Occipital lobe (tissue), 2 donors: ENCODE results near the gene CCDC33. TPM values are rescaled to one million over a fixed set of nuclear protein-coding genes. Genes with fewer than 3 reads are reported as not detected.

Source experiments
- DNase-seq: peaks from one replicate; lab custom pipeline; 2025; lab: John Stamatoyannopoulos, UW
- total RNA-seq: library from RNA; depleted of rRNA; stranded (reverse); fragments of >200 nt; gene quantifications from one replicate; pipeline ENCODE4 v1.2.3, GENCODE V29; 2014

The CCDC33 gene
- total RNA-seq, result not detected

DNA sequence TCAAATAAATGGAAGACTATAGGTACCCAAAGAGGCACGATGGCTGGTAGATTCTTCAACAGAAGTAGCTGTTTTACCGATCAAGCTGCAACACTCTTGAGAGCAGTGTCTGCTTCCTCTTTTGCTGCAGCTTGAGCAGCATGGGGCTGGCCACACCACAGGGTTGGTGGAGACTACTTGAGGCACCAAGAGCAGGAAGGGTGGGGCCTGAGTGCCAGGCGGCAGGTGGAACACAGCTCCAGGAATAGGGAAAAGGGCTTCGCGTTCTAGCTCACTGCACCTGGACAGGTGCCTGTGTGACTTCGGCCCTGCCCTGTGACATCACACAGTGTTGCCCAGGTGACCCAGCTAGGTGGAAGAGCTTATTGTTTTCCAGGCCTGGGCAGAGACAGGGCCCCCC, at the start of gene CCDC33:
Gene CCDC33, plus strand, starts transcription at position 365 of the 400 bp plus-strand sequence. CDS start 394 bp downstream, outside the sequence.
- DNase-seq, result no peak

DNA sequence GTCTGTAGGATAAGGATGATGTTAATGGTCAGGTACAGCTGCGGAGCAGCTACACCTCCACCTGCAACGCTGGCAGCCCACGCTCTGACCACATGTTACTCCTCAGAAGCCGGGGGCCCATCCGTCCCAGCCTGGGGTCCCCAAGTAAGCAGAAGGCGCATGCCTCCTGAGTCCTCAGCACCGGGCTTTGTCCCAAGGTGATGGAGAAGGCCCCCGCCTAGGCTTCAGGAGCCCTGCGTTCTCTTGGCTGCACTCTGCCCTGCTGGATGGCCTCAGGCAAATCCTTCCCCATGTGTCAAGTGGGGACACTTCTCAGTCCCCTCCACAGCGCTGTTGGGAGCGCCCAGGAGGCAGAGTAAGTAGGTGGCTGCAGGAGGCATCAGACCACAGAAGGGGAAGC, 47.9 kb upstream of the CCDC33 start:
- no peak for DNase-seq

DNA sequence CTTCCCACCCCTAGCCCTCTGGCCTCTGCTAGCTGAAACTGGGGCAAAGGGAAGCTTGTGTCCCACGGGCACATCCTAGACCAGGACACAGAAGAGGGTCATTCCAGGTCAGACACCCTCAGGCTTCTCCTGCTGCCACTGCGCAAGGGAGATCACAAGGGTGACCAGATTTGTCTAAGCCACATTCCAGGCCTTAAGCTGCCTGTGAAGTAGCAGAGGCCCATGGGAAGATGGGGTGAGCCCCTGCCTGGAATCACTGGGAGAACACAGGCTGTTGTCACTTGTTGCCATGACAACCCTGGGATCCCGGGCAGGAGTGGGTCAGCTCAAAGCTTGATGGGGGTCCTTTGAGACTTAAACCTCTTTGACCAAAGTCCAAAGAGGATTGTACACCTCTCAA, 44.3 kb upstream of the CCDC33 start:
- DNase-seq, result no peak

DNA sequence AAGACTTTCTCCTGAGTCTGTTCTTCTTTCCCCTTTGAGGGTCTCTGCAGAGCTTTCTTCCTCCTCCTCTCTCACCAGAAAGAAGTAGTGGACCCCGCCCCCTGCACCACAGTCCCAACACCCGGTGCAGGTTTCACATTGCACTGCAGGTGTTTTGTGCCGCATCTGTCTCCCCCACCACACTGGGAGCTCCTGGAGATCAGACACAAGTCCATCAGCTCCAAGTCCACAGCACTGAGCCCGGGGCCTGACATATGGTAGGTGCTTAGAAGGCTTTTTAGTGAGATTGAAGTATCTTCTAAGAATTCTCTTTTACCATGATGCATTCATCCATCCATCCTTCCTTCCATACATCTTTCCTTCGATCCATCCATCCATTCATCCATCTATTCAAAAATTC, 43.4 kb upstream of the CCDC33 start:
- no peak for DNase-seq

DNA sequence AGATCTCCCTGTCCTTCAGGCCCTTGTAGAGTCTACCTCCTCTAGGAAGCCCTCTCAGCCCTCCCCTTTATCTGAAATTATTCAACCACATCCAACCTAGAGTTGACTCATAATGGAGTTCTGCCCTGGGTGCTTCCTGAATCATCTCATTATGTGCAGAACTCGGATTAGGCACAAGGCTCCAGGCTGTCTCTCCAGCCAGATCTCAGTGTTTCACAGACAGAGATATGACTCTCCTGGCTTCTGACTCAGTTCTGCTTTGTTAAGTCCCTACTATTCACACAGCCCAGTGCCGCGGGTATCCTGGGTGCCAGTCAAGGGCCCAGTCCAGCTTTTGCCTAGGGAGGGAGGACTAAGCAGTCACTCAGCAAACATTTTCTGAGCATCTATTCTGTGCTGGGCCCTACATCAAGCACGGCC, 42.8 kb upstream of the CCDC33 start:
- no peak for DNase-seq

DNA sequence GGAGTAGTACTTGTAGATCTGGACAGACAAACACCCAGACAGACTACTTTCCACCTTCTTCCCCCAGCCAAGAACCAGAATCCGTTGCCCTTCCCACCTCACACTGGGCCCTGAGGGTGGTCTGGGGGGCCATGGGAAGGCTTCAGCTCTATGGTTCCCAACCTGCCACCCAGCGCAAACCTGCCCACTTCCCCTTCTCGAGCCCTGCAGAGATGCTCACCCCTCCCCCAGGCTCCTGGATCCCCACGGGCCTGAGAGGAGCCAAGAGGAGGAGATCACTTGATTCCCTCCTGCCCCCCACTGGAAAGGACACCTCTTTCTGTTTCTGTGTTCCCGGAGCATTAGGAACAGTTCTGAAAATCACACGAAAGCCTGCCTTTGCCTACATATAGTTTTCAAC, 42.2 kb upstream of the CCDC33 start:
- DNase-seq, result no peak

DNA sequence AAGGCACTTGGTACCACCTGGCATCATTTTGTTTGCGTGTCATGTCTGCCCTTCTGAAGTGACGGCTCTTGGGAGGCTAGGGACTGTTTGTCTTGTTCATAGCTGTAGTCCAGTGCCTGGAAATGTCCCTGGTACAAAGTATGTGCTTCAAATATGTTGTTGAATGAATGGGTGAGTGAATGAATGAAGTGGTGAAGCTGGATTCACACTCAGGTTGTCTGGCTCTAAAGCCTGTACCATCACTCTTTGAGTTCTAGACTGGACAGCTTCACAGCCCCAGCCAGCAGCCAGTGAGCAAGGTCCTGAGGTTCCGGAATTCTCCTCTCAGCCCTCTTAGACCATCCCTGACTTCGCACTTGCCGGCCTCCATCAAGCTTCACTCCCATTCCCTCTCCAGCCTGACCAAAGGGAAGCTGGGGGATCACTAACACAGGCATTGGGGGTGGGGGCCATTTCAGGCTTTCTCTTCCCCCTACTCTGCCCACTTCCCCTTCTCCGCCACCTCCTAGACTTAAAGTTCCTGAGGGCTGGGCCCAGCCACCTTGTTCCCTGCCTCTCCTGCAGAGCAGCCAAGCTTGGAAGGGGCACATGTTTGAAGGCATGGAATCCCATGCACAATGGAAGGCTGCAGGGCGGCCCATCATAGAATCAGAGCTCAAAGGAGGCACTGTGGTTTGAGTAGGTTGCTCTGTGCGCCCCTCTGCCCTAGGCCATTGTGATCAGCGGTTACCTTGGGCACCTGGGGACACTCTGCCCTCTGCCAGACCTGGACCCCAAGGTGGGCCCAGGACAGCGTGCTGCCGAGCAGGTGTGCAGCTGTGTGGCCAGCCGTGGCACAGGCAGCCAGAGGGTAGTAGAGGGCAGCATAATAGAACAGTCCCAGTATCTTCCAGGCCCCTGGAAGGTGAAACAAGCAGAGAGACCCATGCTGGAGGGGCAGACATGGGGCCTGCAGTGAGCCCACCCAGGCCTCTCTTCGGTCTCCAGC, 41.3 kb upstream of the CCDC33 start:
- no peak for DNase-seq

DNA sequence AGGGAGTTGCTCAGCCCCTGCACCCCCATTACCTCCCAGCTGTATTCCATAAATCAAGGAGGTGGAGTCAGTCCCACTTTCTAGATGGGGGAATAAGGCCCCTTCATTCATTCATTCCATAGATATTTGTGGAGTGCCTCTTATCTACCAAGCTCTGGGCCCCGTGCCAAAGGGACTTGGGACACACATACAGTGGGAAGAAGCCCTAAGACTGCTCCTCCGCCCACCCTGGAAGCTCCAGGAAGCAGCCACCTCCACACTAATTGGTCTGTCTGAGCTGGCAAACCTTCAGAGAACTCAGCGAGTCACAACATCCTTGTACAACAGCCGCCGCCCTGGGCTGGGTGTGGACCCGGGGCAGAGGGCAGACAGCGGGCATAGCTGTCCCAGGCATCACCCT, 40.0 kb upstream of the CCDC33 start:
- no peak for DNase-seq

DNA sequence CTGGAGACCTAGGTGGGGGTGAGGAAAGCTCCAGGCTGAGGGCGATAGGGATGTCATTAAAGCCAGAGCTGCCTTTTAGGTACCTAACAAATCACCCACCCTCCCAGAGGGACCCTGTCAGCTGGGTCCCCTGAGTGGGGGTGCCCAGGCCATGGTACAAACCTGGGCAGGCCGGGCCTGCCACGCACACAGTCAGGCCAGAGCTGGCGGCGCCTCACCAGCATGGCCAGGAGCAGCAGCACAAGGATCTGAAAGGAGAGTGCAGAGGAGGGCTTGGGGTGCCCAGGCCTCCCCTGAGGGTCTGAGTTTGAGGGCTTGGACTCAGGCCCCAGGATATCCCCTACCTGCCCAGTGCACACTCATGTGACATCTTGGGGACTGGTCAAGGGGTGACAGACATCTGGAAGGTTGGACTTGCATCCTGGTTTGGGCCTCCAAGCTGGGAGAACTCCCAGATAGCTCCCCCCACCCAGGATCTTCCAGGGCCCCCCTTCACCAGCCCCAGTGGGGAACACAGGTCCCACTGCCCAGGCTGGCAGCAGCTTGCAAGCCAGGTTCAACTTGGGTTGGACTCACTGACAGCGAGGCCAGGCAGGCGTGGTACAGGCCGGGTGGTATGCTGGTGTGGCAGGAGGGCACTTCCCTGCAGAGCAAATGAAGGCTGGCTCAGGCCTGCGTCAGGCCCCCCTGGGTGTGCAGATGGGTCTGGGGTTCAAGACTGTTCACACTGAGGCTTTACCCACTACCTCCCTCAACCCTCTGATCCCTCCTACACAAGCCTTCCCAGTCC, 38.8 kb upstream of the CCDC33 start:
- DNase-seq, result no peak

DNA sequence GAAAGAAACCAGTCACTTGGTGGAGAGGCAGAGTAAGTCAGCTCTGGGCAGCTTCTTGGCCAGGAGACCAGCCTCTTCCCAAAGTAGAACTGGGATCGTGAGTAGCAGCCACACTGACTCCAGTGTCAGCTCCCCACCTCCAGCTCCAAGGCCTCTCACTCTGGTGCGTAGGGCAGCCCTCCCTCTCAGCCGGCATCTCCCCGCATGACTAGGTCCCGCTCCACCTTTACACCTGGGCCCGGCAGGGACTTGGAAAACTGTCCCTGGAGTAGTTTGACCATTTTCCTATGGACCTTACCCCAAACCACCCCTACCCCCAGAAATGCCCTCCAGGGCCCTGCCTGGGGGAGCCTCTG, 36.9 kb upstream of the CCDC33 start:
- DNase-seq, result no peak

DNA sequence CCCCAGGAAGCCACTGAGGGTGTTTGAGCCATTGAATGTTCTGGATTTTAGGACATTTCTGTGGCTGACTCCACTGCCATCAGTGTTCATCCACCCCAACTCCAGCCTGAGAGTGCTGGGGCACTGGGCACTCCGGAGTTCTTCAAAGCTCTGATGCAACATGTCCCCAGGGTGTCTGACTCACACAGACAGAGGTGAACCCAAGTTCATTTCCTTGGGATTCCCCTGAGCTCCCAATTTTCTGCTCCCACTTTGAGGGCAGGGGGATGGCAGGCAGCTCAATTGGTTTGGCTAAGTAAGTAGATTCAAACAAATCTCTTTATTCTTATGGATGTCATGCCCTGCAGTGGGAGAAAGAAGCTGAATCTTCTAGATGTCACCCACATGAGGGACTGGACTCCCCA, 35.7 kb upstream of the CCDC33 start:
- no peak for DNase-seq

DNA sequence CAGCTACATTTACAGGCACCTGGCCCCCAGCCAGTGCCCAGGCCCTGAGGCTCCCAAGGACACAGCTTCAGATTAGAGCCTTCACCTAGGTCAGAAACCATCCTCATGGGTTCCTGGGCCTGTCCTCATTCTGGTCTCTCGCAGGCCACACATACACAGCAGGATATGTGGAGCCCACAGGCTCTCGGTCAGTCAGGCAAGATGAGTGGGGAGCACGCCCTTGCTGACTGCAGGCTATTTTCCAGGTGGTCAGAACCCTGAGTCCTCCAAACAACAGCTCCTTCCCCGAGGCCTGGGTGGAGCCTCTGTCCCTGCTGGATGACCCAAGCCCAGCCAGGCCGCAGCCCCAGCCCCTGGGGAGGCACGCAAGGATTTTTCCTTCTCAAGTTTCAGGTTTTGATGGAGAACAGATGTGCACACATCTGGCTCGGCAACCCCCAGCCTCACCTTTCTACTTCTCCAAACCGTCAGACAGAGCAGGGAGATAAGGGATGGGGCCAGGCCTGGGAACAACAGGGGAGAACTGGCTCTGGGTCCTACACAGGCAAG, 35.2 kb upstream of the CCDC33 start:
- no peak for DNase-seq

DNA sequence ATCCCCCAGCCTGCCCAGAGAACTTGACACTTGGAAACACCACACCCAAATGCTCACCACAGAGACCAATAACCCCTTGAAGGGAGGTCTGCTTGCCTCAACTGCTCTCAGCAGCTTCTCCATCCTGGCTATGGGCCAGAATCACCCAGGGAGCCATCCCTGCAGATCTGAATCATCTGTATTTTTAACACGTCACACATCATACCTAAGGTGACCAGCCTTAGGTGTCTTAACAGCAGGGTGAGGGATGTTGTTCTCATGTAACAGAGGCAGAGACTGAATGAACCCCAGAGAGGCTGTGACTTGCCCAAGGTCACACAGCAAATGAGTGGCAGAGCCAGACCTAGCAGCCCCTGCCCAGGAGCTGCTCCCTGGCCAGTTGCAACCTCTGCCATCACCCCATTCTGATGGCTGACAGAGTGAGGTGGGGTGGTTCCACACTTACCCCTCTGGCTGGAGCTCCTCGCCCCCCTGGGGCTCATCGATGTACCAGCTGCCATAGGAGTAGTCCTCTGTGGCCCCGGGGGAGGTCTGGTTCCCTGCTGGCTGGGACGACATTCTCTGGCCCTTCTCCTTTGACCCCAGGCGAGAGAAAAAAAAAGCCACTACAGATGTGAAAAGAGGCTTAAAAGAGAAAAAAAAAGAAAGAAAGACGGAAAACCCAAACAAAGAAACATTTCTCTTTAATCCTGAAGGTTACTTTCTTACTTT, 34.3 kb upstream of the CCDC33 start:
- DNase-seq, result no peak

DNA sequence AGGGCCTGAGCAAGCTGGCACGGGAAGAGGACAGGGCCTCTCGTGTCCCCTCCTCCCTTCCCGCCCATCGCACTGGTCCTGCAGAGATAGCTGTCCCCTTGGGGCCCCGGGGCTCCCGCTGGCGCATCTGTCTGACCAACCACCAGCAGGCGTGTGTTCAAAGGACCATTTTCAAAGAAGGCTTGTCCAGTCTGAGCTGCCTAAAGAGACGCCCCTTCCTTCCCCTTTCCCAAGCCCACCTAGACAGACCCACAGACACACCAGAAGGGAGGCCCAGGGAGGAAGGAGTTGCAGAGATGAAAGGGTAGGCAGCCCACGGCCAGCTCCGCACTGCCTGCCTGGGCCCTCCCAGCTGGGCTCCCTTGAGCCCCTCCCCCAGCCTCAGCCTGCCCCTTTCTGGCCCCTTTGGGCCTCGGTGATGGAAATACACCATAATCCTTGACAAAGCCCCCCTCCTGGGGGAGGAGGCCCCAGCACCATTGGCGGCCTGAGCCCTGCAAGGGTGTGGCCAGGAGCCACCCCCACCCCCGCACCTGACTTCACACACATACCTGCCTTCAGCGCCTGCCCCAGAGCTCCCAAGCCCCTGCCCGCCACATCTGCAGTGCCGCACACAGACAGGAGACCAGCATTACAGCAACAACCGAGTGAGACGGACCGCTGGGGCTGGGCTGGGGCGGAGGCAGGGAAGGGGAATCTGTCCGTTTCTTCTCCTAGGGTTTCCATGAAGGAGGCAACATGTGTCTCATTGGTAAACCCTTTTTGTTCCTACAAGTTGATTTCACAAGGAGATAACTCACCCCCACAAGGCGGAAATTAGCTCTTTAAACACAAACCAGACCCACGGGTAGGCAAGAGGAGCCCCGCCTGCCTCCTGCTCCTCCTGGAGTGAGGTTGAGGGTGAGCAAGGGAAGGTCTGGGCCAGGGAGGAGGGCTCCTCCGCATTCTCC, 33.4 kb upstream of the CCDC33 start, which contains the start of gene STRA6:
Gene STRA6, minus strand, starts transcription at position 336 of the 950 bp plus-strand sequence. CDS start 520 bp downstream, outside the sequence.
- DNase-seq, result no peak

DNA sequence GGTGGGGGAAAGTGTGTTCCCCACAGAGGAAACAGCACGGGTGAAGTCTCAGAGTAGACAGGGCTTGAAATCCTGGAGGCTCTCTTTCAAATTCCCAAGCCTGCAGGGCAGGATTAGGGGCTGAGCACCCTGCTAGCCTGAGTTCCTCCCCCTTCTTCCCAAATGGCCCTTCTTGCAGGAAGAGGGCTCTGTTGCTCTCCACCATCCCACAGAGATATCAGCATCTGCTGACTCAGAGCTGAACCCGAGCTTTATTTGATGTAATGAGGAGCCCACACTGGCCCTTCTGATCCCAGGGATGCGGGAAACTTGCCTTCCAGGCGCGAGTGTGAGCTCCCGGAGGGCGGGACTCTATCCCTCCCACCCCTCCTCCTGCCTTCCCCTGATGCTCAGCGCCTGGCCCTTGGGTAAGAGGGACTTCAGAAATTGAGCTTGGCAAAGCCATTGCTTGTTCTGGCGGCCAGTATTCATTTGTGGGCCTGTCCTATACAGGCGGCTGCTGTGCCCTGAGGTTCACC, 32.2 kb upstream of the CCDC33 start:
- no peak for DNase-seq

DNA sequence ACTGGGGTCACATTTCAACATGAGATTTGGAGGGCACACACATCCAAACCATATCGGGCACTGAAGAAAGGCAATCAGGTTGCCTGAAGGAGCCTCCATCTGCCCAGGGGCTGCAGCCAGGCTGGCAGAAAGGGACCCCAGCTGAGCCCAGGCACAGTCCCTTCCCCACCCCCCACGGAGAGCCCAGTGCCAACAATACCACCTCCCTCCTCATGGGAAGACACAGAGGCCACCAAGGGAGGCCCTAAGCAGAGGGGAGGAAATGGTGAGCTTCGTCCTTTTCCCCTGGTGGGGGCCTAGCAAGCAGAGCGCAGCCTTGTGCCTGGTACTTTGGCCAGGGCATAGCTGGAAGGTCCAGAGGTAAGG, 30.6 kb upstream of the CCDC33 start:
- DNase-seq, result no peak

DNA sequence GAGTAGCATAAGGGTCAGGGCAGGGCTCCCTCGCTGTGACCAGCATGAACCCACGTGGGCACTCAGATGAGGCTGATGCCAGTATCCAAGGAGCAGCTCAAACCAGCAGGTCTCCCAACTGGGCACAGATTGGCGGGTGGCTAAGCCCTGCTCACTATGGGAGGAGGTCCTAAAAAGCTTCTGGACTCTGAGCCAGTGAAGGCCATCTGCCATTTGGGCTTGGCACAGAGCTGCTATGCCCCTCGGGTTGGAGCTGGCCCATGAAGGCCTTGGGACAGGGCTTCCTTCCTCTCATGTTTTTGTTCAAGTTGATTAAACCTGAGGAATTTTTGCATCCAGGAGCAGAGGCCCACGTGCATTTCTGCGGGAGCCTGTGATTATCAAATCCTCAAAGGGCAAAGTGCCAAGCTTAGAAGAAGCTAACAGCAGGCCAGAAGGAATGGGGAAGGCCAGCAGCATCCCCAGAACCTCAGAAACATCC, 29.3 kb upstream of the CCDC33 start:
- no peak for DNase-seq

DNA sequence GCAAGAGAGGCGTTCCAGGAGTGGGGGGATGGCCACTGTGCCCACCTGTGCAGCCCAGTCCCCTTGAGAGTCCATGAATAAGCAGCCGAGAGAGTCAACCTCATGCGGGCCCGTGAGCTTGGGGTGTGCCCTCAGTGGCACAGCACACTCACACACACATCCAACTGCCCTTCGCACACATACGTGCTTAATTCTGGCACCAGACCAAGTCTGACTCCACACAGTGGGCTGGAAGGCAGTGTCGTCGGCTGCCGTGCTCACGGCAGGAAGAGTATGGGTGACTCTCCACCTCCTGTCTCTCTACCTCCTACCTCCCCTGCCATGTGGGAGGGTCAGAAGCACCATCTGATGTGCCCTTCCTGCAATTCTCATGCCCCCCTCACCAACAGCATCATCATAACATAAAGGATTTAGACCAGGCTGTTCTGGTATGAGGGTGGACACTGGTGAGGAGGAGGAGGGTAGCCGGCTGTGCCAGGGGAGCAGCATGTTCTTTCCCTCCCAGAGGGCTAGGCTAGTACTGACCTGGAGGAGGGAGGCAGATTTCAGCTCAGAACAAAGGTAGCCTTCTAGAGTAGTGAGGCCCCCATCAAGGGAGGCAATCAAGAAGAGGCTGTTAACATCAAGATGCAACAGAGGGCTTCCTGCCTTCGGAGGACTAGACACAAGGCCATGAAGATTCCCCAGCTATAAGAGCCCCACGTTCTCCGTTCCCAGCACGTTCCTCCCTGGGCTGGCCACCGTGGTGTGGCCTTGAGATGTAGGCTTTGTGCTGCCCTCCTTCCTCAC, 28.3 kb upstream of the CCDC33 start:
- no peak for DNase-seq

DNA sequence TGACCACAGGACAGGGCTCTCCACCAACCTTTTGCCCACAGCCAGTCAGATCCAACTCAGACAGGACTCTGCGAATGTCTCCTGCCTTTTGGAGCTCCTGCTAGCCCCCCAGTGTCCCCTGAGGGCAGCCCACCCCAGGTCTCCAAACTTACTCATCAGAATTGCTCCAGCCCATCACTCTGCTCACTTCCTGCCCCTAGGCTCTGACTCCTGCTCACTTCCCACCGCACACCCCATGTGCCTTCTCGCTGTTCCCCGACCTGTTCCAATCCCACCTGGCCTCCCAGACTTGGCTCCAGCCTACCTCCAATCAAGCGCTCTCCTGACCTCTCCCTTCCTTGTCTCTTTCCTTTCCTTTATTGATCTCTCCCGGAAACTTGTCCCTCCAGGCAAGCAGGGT, 27.6 kb upstream of the CCDC33 start:
- no peak for DNase-seq
